Measurements from ENCODE around the gene ZNF836. TPM values are rescaled to one million over a fixed set of nuclear protein-coding genes. Genes with fewer than 3 reads are reported as not detected.
A peak's percentile ranks its signal among the peaks of the same experiment; 100 is the strongest.

The ZNF836 gene
- total RNA-seq, 4 donors from 2014 or later = 15.3 to 35.3 (median 24.7) TPM

DNA sequence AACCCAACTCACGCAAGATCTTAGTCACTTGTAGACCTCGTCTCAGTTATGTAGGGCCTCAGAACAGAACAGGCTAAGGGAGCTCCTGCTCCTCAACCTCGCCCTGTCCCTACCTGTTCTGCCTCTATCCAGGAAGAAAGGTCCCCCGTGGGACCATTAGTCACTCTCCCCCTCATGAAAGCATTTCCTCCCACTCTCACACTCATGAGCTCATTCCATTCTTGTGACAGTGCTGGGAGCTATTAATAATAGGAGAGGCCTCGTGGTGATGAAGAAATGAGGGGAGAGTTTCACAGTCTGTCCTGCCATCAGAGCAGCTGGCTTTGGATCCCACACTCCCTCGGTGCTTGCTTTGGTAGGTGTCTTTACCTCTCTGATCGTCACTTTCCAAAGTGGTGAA, 28.6 kb upstream of the ZNF836 start:
- 41 to 42% methylated on average over 7 of the region's 7 CpGs for WGBS, 2 donors
- DNase-seq (ENCODE audit: low spot score in 2 of 2) = peak in 1 of 2 donors; percentile 53
- TF ChIP-seq, protein P1, sequence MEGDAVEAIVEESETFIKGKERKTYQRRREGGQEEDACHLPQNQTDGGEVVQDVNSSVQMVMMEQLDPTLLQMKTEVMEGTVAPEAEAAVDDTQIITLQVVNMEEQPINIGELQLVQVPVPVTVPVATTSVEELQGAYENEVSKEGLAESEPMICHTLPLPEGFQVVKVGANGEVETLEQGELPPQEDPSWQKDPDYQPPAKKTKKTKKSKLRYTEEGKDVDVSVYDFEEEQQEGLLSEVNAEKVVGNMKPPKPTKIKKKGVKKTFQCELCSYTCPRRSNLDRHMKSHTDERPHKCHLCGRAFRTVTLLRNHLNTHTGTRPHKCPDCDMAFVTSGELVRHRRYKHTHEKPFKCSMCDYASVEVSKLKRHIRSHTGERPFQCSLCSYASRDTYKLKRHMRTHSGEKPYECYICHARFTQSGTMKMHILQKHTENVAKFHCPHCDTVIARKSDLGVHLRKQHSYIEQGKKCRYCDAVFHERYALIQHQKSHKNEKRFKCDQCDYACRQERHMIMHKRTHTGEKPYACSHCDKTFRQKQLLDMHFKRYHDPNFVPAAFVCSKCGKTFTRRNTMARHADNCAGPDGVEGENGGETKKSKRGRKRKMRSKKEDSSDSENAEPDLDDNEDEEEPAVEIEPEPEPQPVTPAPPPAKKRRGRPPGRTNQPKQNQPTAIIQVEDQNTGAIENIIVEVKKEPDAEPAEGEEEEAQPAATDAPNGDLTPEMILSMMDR (IDR thresholded peaks at IDR 0.05) = no peak
- TF ChIP-seq POLR2A (IDR thresholded peaks at IDR 0.05) = no peak
- H3K4me3 ChIP-seq (ENCODE audit: low read depth, poor library complexity, severe bottlenecking) = no peak overlapping the region
- intact Hi-C loops (cut with DNase I; ENCODE audit: low total_unique reads) = no loop called here

DNA sequence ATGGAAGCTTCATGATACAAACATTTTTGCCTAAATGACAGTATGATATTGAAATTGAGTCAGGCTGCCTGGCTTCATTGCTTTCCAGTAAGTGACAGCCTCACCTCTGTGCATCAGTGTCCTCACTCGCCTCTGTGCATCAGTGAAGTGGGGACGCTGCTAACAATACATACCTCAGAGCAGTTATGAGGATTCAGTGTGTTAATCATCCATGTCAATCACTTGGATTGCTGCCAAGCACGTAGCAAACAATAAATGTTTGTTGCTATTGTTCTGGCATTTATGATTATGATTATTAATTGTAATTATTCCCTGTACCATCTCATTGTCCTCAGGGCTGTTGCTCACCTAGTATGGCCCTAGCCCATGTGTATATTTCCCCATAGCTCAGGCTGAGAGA, 27.3 kb upstream of the ZNF836 start:
- intact Hi-C loops (cut with DNase I; ENCODE audit: low total_unique reads) = no loop called here
- WGBS, 2 donors = 38 to 41% methylated on average over 3 of the region's 3 CpGs
- no peak for TF ChIP-seq POLR2A (IDR thresholded peaks at IDR 0.05)
- TF ChIP-seq, protein P1 (IDR thresholded peaks at IDR 0.05) = no peak
- no peak for DNase-seq (ENCODE audit: low spot score in 2 of 2)
- H3K4me3 ChIP-seq (ENCODE audit: low read depth, poor library complexity, severe bottlenecking) = no peak overlapping the region

DNA sequence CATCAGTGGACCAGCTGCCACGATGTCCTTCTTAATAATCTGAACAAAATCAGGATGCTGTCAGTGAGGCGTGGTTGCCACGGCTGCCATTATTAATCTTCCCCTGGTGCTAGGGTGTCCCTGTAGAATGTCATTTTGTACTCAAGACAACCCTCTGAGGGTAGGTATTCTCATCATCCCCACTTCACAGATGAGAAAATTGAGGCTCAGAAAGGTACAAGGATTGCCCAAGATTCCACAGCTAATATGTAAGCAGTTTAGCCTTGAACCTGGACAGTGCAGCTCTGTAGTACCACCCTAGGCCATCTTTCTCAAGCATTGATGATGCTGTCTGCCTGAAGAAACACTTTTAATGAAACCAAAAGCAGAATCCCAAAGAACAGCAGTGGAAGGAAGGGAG, 26.5 kb upstream of the ZNF836 start:
- TF ChIP-seq, protein P1 (IDR thresholded peaks at IDR 0.05) = no peak
- no peak for TF ChIP-seq POLR2A (IDR thresholded peaks at IDR 0.05)
- H3K4me3 ChIP-seq (ENCODE audit: low read depth, poor library complexity, severe bottlenecking) = no peak overlapping the region
- intact Hi-C loops (cut with DNase I; ENCODE audit: low total_unique reads) = no loop called here
- WGBS, 2 donors = 85% methylated on average over 3 of the region's 3 CpGs
- DNase-seq (ENCODE audit: low spot score in 2 of 2) = no peak

DNA sequence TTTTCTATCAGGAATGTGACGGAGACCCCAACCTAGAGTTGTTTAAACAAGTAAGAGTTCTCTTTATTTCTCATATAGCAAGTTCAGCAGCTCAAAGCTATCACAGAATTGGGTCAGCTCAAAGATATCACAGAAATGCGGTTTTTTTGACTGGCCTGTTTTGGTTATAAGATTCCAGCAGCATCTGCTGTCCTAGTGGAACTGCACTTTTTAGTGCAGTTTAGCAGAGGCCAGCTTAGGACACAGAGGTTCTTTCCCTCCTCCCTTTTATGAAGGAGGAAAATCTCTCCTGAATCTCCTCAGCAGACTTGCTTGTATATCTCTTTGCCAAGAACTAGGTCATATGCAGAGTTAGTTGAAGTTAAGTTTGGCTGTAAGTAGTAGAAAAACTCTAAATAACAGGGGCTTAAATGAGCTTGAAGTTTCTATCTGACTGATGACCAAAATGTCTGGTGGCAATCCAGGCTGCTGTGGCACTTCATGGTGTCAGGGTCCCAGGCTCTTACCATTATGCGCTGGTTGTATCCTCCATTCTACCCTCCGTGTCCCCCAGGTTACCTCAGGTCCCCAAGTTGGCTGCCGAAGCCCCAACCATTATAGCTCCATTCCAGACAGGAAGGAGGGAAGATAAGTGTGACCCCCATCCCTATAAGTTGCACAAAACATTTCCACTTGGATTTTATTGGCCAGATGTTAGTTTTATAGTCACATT, 25.0 kb upstream of the ZNF836 start:
- no peak for DNase-seq (ENCODE audit: low spot score in 2 of 2)
- TF ChIP-seq POLR2A (IDR thresholded peaks at IDR 0.05) = no peak
- TF ChIP-seq, protein P1 (IDR thresholded peaks at IDR 0.05) = no peak
- intact Hi-C loops (cut with DNase I; ENCODE audit: low total_unique reads) = no loop called here
- H3K4me3 ChIP-seq (ENCODE audit: low read depth, poor library complexity, severe bottlenecking) = no peak overlapping the region
- 93 to 95% methylated on average over 5 of the region's 5 CpGs for WGBS, 2 donors

DNA sequence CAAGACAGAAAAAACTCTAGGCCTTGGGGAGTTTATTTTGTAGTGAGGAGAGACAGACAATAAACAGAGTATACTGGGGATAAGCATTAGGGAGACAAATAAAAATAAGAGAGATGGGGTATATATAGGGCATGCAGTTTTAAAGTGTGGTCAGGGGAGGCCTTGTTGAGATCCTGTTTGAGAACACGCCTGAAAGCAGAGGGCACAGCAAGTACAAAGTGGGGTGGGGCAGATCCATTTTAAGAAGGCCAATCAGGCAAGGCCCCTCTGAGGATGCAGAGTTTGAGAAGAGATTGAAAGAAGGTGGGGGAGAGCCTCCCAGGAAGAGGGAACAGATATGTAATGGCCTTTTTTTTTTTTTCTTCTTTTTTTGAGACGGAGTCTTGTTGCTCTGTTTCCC, 20.5 kb upstream of the ZNF836 start:
- TF ChIP-seq, protein P1 (IDR thresholded peaks at IDR 0.05) = no peak
- TF ChIP-seq POLR2A (IDR thresholded peaks at IDR 0.05) = no peak
- WGBS, 2 donors = 39 to 55% methylated on average over 2 of the region's 2 CpGs
- intact Hi-C loops (cut with DNase I; ENCODE audit: low total_unique reads) = loop anchor here (5.0 kb wide), 1 partner anchor 55 kb away; the partner anchor contains the start of gene ZNF616
- H3K4me3 ChIP-seq (ENCODE audit: low read depth, poor library complexity, severe bottlenecking) = no peak overlapping the region
- DNase-seq (ENCODE audit: low spot score in 2 of 2) = no peak

DNA sequence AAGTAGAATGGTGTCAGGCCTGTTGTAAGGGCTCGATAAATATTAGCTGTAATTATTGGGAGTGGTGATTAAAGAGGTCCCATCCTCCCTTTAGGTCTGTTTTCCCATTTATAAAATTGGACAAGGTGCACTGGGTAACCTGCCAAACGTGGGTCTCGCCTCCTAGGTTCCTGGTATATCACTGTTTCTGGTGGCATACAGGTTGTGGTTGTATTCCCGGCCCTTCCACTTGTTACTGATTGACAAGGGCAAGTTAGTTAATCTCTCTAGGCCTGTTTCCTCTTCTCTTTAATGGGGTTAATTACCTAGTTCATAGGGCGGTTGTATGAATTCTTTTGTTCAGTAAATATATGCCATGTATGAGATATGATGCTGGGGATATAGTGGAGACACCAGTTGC, 20.0 kb upstream of the ZNF836 start:
- no peak overlapping the region for H3K4me3 ChIP-seq (ENCODE audit: low read depth, poor library complexity, severe bottlenecking)
- TF ChIP-seq, protein P1 (IDR thresholded peaks at IDR 0.05) = no peak
- TF ChIP-seq POLR2A (IDR thresholded peaks at IDR 0.05) = no peak
- intact Hi-C loops (cut with DNase I; ENCODE audit: low total_unique reads) = loop anchor here (5.0 kb wide), 1 partner anchor 54 kb away; the partner anchor contains the start of gene ZNF616
- 49 to 53% methylated on average over 5 of the region's 5 CpGs for WGBS, 2 donors
- DNase-seq (ENCODE audit: low spot score in 2 of 2) = no peak
